DND-41 (cell line): ENCODE measurements around the gene SS18L1.

Experiments
- ATAC-seq: fragments of 200-7000 bp; cut with Tn5 transposase; 3 replicates; pipeline ENCODE4 v1.9.1; 2021; ENCODE audit warnings: low read depth; ENCODE audit not compliant: insufficient read depth
- DNase-seq: peaks from one replicate; pipeline ENCODE4 v3.0.0-alpha.2; 2020
- H2AFZ ChIP-seq: 2 replicates; pipeline ENCODE4 v1.6.0; 2012; ENCODE audit warnings: low read depth, low read length
- H3K27ac ChIP-seq: 2 replicates; pipeline ENCODE4 v1.5.1; 2012; ENCODE audit warnings: low read length, inconsistent platforms
- H3K27me3 ChIP-seq: fragments of 200-600 bp; sonication (generic); 2 replicates; pipeline ENCODE4 v1.6.0; 2012; ENCODE audit warnings: low read length, mild to moderate bottlenecking, inconsistent platforms; ENCODE audit not compliant: insufficient read depth, poor library complexity
- H3K36me3 ChIP-seq: 2 replicates; pipeline ENCODE4 v1.5.1; 2012; ENCODE audit warnings: low read length, inconsistent platforms; ENCODE audit not compliant: insufficient read depth
- H3K4me1 ChIP-seq: 2 replicates; pipeline ENCODE4 v1.5.1; 2012; ENCODE audit warnings: mild to moderate bottlenecking, low read length; ENCODE audit not compliant: insufficient read depth
- H3K4me2 ChIP-seq: 2 replicates; pipeline ENCODE4 v1.6.0; 2012; ENCODE audit warnings: mild to moderate bottlenecking, moderate library complexity, low read length, inconsistent platforms; ENCODE audit not compliant: insufficient read depth
- H3K4me3 ChIP-seq, 2 experiments: fragments of 200-600 bp in 1 of 2; shearing (Covaris generic) in 1 of 2; 2 replicates each; pipeline ENCODE4 v1.5.1; 2012 to 2016; ENCODE audit warnings: inconsistent platforms in 2 of 2, low read length in 2 of 2, mild to moderate bottlenecking in 2 of 2, low read depth in 1 of 2, moderate library complexity in 1 of 2
- H3K79me2 ChIP-seq: 2 replicates; pipeline ENCODE4 v1.6.0; 2012; ENCODE audit warnings: low read length, inconsistent platforms; ENCODE audit not compliant: insufficient read depth
- H3K9ac ChIP-seq: 2 replicates; pipeline ENCODE4 v1.6.0; 2012; ENCODE audit warnings: low read depth, mild to moderate bottlenecking, inconsistent platforms, low read length, moderate library complexity
- H3K9me3 ChIP-seq: 2 replicates; pipeline ENCODE4 v1.5.1; 2012; ENCODE audit warnings: low read length, moderate library complexity, mild to moderate bottlenecking, inconsistent platforms; ENCODE audit not compliant: insufficient read depth, severe bottlenecking
- H4K20me1 ChIP-seq: 2 replicates; pipeline ENCODE4 v1.6.0; 2012; ENCODE audit warnings: low read length; ENCODE audit not compliant: insufficient read depth
- EZH2 ChIP-seq: IDR thresholded peaks from 3 replicates; pipeline ENCODE4 v1.6.1; 2012; ENCODE audit warnings: borderline replicate concordance, low read depth, mild to moderate bottlenecking, moderate library complexity, low read length, inconsistent platforms; ENCODE audit not compliant: severe bottlenecking
- TF ChIP-seq, protein P1 (sequence below): IDR thresholded peaks from 2 replicates; pipeline ENCODE4 v1.5.1; 2012; ENCODE audit warnings: borderline replicate concordance, low read length, moderate library complexity, mild to moderate bottlenecking; ENCODE audit not compliant: poor library complexity, severe bottlenecking; ENCODE audit errors: extremely low read depth

SS18L1 gene

DNA sequence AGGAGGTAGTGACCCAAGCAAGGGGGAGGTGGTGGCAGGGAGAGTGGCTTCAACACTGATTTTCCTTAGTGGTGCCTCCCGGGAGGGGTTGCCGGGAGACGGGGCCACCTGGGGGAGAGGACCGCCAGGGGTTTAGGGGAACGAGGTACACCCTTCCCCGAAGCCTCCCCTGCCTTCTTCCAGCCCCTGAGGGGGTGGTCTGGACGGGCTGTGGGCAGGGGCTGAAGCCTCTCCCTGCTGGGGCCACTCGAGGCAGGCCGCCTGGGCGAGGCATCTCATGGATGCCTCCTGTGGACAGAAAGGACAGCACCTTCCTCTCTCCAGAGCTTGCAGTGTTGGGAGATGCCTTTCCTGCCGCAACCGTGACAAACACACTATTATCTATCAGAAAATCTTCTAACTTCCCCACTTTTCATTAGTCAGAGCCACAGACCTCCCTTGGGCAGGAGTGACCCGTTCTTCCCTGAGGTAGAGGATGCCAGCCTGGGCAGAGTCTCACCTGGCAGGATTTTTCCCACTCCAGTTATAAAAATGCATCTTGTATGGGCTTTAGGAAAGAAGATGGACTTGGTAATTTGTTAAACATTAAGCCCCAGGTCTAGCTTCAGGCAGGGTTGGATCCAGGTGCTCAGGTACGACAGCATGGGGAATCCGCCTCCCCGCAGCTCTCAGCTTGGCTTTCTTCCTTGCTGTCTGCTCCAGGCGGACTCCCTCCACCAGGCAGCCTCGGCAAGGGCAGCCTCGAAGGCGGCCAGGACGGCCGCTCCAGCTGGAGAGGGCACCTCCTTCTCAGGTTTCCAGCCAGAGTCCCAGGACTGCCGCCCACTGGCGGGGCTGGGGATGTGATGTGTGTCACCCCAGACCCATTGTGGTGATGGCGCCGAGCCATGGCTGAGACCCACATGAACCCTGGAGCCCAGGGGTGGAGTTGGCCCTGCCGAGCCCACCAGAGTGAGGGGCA is 65.5 kb downstream of the SS18L1 start:
- no peak for TF ChIP-seq EZH2
- TF ChIP-seq, protein P1, sequence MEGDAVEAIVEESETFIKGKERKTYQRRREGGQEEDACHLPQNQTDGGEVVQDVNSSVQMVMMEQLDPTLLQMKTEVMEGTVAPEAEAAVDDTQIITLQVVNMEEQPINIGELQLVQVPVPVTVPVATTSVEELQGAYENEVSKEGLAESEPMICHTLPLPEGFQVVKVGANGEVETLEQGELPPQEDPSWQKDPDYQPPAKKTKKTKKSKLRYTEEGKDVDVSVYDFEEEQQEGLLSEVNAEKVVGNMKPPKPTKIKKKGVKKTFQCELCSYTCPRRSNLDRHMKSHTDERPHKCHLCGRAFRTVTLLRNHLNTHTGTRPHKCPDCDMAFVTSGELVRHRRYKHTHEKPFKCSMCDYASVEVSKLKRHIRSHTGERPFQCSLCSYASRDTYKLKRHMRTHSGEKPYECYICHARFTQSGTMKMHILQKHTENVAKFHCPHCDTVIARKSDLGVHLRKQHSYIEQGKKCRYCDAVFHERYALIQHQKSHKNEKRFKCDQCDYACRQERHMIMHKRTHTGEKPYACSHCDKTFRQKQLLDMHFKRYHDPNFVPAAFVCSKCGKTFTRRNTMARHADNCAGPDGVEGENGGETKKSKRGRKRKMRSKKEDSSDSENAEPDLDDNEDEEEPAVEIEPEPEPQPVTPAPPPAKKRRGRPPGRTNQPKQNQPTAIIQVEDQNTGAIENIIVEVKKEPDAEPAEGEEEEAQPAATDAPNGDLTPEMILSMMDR = no peak
- DNase-seq = no peak
- peaks cover 3% of the 10 kb centered on the region for H3K27me3 ChIP-seq

DNA sequence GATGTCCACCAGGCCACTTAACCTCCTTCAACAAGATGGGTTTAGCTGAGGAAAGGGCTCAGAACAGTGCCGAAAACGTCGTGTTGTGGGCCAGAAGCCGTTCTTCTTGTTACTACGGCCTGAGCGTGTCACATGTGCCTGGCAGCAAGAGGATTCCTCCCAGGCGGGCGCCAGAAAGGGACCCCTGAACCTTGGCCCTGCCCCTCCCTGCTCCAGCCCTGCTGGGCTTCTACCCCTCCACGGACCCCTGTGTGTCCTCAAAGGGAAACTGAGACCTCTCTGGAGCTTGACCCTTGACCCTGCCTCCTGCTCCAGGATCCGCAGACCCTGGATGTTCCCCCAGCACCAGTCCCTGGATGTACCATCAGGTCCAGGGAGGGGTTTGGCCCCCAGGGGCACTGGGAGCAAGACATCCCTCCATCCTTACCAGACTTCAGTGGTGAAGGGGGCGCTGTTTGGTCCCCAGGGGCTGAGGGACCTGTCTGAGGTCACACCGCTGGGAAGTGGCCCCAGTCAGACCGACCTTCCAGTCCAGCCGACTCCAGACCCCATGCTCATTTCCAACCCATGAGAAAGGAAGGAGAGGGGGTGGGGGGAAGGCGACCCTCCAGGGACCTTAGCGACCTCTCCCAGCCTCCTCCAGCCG is 66.4 kb downstream of the SS18L1 start:
- Histone ChIP-seq H4K20me1 (peaks cover 34% of the 10 kb centered on the region), H3K27me3 (peaks cover 3% of the 10 kb centered on the region), H3K79me2 (no peaks in the 10 kb centered on the region), H3K36me3 (no peaks in the 10 kb centered on the region), H2AFZ (no peak overlapping the region), H3K27ac (no peak overlapping the region), H3K9ac (no peak overlapping the region), H3K9me3 (no peaks in the 10 kb centered on the region), H3K4me2 (no peak overlapping the region), H3K4me3 (no peak overlapping the region), H3K4me1 (no peaks in the 10 kb centered on the region)
- TF ChIP-seq, protein P1 = no peak
- no peak for TF ChIP-seq EZH2
- DNase-seq = no peak
- no peak for ATAC-seq

More for the DNA sequence above, 65.5 kb downstream of the SS18L1 start:
- Histone ChIP-seq H3K4me2 (no peak overlapping the region), H3K36me3 (no peaks in the 10 kb centered on the region), H2AFZ (no peak overlapping the region), H3K27ac (no peak overlapping the region), H3K9me3 (no peaks in the 10 kb centered on the region), H3K9ac (no peak overlapping the region), H4K20me1 (peaks cover 29% of the 10 kb centered on the region), H3K4me3 (no peak overlapping the region), H3K79me2 (no peaks in the 10 kb centered on the region), H3K4me1 (no peaks in the 10 kb centered on the region)
- no peak for ATAC-seq

DNA sequence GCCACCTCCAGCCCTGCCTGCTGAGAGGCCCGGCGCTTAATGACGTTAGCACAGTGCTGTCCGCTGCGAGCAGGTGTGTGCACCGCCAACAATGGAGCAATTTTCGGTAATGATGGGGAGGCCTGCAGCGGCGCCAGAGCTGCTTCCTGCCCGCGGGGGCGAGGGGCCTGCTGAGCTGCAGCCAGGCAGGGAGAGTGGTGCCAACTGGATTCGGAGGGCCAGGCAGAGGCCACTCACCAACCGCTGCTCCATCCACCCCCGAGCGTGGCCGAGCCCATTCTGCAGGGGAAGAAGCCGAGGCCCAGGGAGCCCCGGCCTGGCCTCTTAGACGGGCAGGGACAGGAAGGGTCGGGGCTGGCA is 66.9 kb downstream of the SS18L1 start:
- Histone ChIP-seq H3K4me2 (no peak overlapping the region), H3K79me2 (no peaks in the 10 kb centered on the region), H3K9me3 (no peaks in the 10 kb centered on the region), H3K4me3 (no peak overlapping the region), H2AFZ (no peak overlapping the region), H3K4me1 (no peaks in the 10 kb centered on the region), H3K27me3 (peaks cover 3% of the 10 kb centered on the region), H3K9ac (no peak overlapping the region), H4K20me1 (peaks cover 34% of the 10 kb centered on the region), H3K36me3 (no peaks in the 10 kb centered on the region), H3K27ac (no peak overlapping the region)
- ATAC-seq = no peak
- no peak for DNase-seq
- TF ChIP-seq, protein P1 = no peak
- no peak for TF ChIP-seq EZH2
